Adrenal gland (tissue), 12 donors: ENCODE results near the gene KCNK10. TPM values are rescaled to one million over a fixed set of nuclear protein-coding genes. Genes with fewer than 3 reads are reported as not detected.

ENCODE experiments used
- DNase-seq, 7 donors: peaks; one replicate each; pipeline ENCODE4 v3.0.0-alpha.2; 2019 to 2020
- H3K27ac ChIP-seq, 5 donors: fragments of 200-600 bp; sonication (generic) in 4 of 5; 1 replicate in 3 of 5; 2 replicates in 2 of 5; pipeline versions ENCODE4 v1.5.1 to v1.8.0; 2016 to 2020; ENCODE audit warnings: mild to moderate bottlenecking in 1 of 5
- H3K27me3 ChIP-seq: fragments of 200-600 bp; 2 replicates; pipeline ENCODE4 v1.8.0; 2021
- H3K36me3 ChIP-seq, 2 donors: fragments of 200-600 bp; replicated peaks in 1 of 2; 1 replicate in 1 of 2; 2 replicates in 1 of 2; pipeline versions ENCODE4 v1.5.1 to v1.8.0; 2018 to 2022
- H3K4me1 ChIP-seq, 2 donors: fragments of 200-600 bp; replicated peaks in 1 of 2; 1 replicate in 1 of 2; 2 replicates in 1 of 2; pipeline versions ENCODE4 v1.5.1 to v1.8.0; 2018 to 2021
- H3K4me3 ChIP-seq, 4 donors: fragments of 200-600 bp; sonication (generic) in 3 of 4; one replicate each; pipeline ENCODE4 v1.5.1; 2016 to 2018
- H3K9me3 ChIP-seq, 3 donors: fragments of 200-600 bp; sonication (generic) in 1 of 3; replicated peaks in 1 of 3; 1 replicate in 2 of 3; 2 replicates in 1 of 3; pipeline versions ENCODE4 v1.5.1 to v1.8.0; 2016 to 2021
- POLR2A ChIP-seq, 2 donors: fragments of 450-650 bp; IDR thresholded peaks; one replicate each; pipeline ENCODE4 v1.6.1; 2017; ENCODE audit warnings: antibody characterized with exemption in 2 of 2, mild to moderate bottlenecking in 2 of 2, moderate library complexity in 1 of 2
- WGBS, 4 donors: extraction: QIAGEN DNeasy Blood & Tissue Kit in 2 of 4; methylation state at CpG; one replicate each; pipeline versions ENCODE4 v1.1.5 to v1.1.7; 2013 to 2017; 5-methylcytosine and 5-hydroxymethylcytosine counted together
- intact Hi-C, 2 donors: fragments of 100-400 bp; cut with DNase I; formaldehyde crosslinking; loops; one replicate each; pipeline versions ENCODE4 v1.14.1 to v1.15.0; 2022 to 2023
- polyA plus RNA-seq, 3 donors: library from polyadenylated mRNA; stranded (reverse); fragments of 200-250 nt in 2 of 3; fragments of 350-450 nt in 1 of 3; fragmentation: Illumina TruSeq in 1 of 3; extraction: RNeasy Lipid Tissue Mini Kit (QIAGEN cat#74804) in 1 of 3; gene quantifications; one replicate each; pipeline ENCODE4 v1.2.3, GENCODE V29; 2013 to 2014
- total RNA-seq, 9 donors: library from RNA; depleted of rRNA in 4 of 9; stranded (reverse); fragments of >200 nt in 4 of 9; fragments of 120-200 nt in 1 of 9; fragmentation: NEBNext Ultra II Directional in 1 of 9; extraction: Animal tissue kit (Norgen Biotek cat#: 25700) in 1 of 9; gene quantifications; one replicate each; pipeline versions ENCODE4 v1.1.0 to v1.2.4, GENCODE V29; 2013 to 2023
- TF ChIP-seq, protein P1 (sequence below), 6 experiments: fragments of 450-650 bp in 4 of 6; fragments of 200-600 bp in 2 of 6; sonication (generic) in 1 of 6; IDR thresholded peaks; 1 replicate in 5 of 6; 2 replicates in 1 of 6; pipeline versions ENCODE4 v1.5.1 to v1.8.0; 2016 to 2021; ENCODE audit warnings: antibody characterized with exemption in 6 of 6, mild to moderate bottlenecking in 2 of 6, moderate library complexity in 1 of 6
- donor health status: healthy with polysubstance abuse.
- donor health status: Bipolar disorder and iron deficiency.
- donor health status: DM: yes; HTN: yes; CAD: no.
- donor health status: DM: no; HTN: no; CAD: no.
- donor health status: DM: no; HTN: no; CAD: no.
- donor health status: DM: yes; HTN: yes; CAD: no.

Gene KCNK10
- total and polyA plus RNA-seq, 12 donors: 0.03 to 1.1 (median 0.60) TPM; not detected in 7

DNA sequence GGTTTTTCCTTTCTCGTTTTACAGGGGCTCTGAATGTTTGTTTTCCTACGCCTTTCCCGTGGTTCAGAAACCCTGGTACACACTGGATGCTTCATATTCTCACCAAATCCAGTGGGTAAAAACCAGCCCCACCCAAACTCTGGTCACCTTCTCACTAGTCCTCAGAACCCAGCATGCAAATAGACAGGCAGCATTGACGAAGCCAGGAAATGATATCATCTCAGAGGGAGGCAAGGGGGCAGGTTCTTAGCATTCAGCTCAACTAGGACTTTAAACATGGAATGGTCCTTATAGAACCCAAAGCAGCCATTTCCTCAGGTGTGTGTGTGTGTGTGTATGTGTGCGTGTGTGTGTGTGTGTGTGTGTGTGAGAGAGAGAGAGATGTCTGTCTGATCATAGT, 142.0 kb downstream of the KCNK10 start:
- intact Hi-C loops: loop anchor here in 1 of 2 donors (10.0 kb wide), 1 partner anchor 374 kb away; the partner anchor contains the start of gene PTPN21
- TF ChIP-seq, protein P1, sequence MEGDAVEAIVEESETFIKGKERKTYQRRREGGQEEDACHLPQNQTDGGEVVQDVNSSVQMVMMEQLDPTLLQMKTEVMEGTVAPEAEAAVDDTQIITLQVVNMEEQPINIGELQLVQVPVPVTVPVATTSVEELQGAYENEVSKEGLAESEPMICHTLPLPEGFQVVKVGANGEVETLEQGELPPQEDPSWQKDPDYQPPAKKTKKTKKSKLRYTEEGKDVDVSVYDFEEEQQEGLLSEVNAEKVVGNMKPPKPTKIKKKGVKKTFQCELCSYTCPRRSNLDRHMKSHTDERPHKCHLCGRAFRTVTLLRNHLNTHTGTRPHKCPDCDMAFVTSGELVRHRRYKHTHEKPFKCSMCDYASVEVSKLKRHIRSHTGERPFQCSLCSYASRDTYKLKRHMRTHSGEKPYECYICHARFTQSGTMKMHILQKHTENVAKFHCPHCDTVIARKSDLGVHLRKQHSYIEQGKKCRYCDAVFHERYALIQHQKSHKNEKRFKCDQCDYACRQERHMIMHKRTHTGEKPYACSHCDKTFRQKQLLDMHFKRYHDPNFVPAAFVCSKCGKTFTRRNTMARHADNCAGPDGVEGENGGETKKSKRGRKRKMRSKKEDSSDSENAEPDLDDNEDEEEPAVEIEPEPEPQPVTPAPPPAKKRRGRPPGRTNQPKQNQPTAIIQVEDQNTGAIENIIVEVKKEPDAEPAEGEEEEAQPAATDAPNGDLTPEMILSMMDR (IDR thresholded peaks at IDR 0.05): no peak
- TF ChIP-seq POLR2A (IDR thresholded peaks at IDR 0.05): no peak
- Histone ChIP-seq H3K4me3 (no peak overlapping the region), H3K4me1 (no peaks in the 10 kb centered on the region), H3K36me3 (no peaks in the 10 kb centered on the region), H3K27me3 (no peaks in the 10 kb centered on the region), H3K9me3 (no peaks in the 10 kb centered on the region), H3K27ac (no peak overlapping the region)
- 44 to 64% (median 49%) methylated on average over 5 of the region's 5 CpGs for WGBS, 4 donors
- no peak for DNase-seq

DNA sequence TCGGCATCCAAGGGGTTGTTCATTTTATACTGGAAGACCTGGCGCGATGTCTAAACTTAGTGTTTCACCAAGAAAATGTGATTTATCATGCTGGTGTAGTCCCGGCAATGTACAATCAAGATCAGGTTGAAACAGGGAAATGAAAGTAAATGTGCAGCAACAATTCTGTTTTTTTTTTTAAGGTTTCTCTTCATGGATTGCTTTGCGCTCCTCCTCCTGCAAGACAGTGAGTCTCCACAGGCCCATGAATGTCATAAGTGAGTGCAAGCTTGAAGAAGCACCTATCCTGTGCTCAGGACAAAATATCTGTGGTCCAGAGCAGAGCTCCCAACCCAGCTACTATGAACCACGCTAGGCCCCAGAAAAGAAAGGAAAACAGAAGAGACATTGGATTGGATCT, 143.4 kb downstream of the KCNK10 start:
- Histone ChIP-seq H3K27me3 (no peaks in the 10 kb centered on the region), H3K4me3 (no peak overlapping the region), H3K36me3 (no peaks in the 10 kb centered on the region), H3K27ac (no peak overlapping the region), H3K9me3 (no peaks in the 10 kb centered on the region), H3K4me1 (no peaks in the 10 kb centered on the region)
- TF ChIP-seq POLR2A (IDR thresholded peaks at IDR 0.05): no peak
- TF ChIP-seq, protein P1 (IDR thresholded peaks at IDR 0.05): no peak
- WGBS, 4 donors: 73 to 82% (median 77%) methylated on average over 6 of the region's 6 CpGs
- DNase-seq: no peak
- intact Hi-C loops: loop anchor here (10.0 kb wide), 2 partner anchors 235 to 375 kb away; partner anchors contain the start of gene PTPN21 (in 1 of the 2)

DNA sequence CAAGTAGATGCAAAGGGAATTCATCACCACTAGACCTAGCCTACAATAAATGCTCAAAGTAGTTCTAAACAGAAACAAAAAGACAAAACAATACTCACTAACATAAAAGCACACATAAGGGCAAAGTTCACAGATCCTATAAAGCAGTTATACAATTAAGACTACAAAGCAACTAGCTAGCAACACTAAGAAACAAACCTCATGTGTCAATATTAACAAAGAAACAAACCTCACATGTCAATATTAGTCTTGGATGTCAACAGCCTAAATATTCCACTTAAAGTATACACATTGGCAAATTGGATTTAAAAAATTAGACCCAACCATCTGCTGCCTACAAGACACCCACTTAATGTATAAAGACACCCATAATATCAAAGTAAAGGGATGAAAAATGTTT, 152.7 kb downstream of the KCNK10 start:
- no peaks in the 10 kb centered on the region for H3K9me3 ChIP-seq
- H3K4me3 ChIP-seq: no peak overlapping the region
- no peak for DNase-seq
- intact Hi-C loops: loop anchor here in 1 of 2 donors (10.0 kb wide), 1 partner anchor 226 kb away; no protein-coding TSS in a partner anchor
- H3K4me1 ChIP-seq: no peaks in the 10 kb centered on the region
- H3K36me3 ChIP-seq: no peaks in the 10 kb centered on the region
- peaks cover 4% of the 10 kb centered on the region for H3K27me3 ChIP-seq
- no peak overlapping the region for H3K27ac ChIP-seq
- TF ChIP-seq, protein P1 (IDR thresholded peaks at IDR 0.05): no peak
- TF ChIP-seq POLR2A (IDR thresholded peaks at IDR 0.05): no peak

DNA sequence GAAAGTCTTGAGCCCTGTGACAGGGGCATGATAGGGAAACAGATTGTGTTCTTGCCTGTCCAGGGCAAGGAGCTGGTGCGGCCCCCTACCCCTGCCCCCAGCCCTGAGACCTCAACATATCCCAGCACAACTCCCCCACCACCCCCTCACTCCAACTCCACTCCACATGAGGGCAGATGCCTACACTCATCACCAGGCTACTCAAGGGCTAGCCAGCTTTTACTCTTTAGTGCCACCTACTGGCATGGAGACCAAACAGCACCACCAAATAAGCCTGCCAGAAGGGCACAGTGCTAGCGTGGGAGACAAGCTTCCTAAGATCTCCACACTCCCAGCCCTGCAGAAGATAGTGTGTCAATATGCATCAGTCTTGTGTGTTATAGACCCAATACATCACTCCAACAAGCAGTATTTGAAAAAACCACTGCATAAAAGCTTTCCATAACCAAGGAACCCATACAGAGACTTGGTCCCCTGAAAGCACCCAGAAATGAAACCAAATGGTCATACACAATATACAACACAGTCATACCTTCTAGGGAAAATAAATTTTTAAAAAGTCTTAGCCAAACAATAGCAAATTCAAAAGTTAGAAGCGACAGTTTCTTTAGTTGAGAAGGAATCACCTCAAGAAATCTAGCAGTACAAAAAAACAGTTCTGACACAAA, 154.4 kb downstream of the KCNK10 start:
- 37 to 53% (median 47%) methylated on average over 3 of the region's 3 CpGs for WGBS, 4 donors
- Histone ChIP-seq H3K9me3 (no peaks in the 10 kb centered on the region), H3K36me3 (no peaks in the 10 kb centered on the region), H3K4me1 (no peaks in the 10 kb centered on the region), H3K27me3 (peaks cover 4% of the 10 kb centered on the region), H3K4me3 (no peak overlapping the region), H3K27ac (no peak overlapping the region)
- intact Hi-C loops: loop anchor here in 1 of 2 donors (5.0 kb wide), 2 partner anchors 151 to 226 kb away; no protein-coding TSS in a partner anchor
- DNase-seq: peak; percentile 33 to 73 (median 52)
- TF ChIP-seq POLR2A (IDR thresholded peaks at IDR 0.05): no peak
- TF ChIP-seq, protein P1 (IDR thresholded peaks at IDR 0.05): peak; percentile 54 to 75 (median 70)
